HepG2 (cell line): ENCODE data around the gene ITGB5. TPM values are rescaled to one million over a fixed set of nuclear protein-coding genes. Genes with fewer than 3 reads are reported as not detected.

Experiments used
- ARID5B ChIP-seq: IDR thresholded peaks from 2 replicates; pipeline ENCODE4 v1.4.0; 2020; ENCODE audit warnings: mild to moderate bottlenecking, missing genetic modification reagents
- BHLHE40 ChIP-seq: IDR thresholded peaks from 2 replicates; pipeline ENCODE4 v1.6.1; 2011; ENCODE audit warnings: low read length, improper control_type of control experiment
- CENPX ChIP-seq: sonication (generic); formaldehyde crosslinking; IDR thresholded peaks from 2 replicates; pipeline ENCODE4 v1.9.0; 2021; ENCODE audit warnings: mild to moderate bottlenecking, missing genetic modification reagents, moderate library complexity
- GFI1 ChIP-seq: sonication (generic); formaldehyde crosslinking; IDR thresholded peaks from 2 replicates; pipeline ENCODE4 v1.5.0; 2020; ENCODE audit warnings: missing genetic modification reagents, mild to moderate bottlenecking, borderline replicate concordance
- HNF4A ChIP-seq: sonication (generic); formaldehyde crosslinking; IDR thresholded peaks from 2 replicates; pipeline ENCODE4 v1.4.0; 2020; ENCODE audit warnings: missing genetic modification reagents
- NBN ChIP-seq: fragments of 450-650 bp; conservative IDR thresholded peaks from 2 replicates; pipeline ENCODE4 v1.6.1; 2017
- POGZ ChIP-seq: sonication (generic); formaldehyde crosslinking; IDR thresholded peaks from 2 replicates; pipeline ENCODE4 v1.4.0; 2020; ENCODE audit warnings: mild to moderate bottlenecking, missing genetic modification reagents
- SP1 ChIP-seq, 2 experiments: fragments of 450-650 bp in 1 of 2; sonication (generic) in 1 of 2; formaldehyde crosslinking in 1 of 2; IDR thresholded peaks; 2 replicates each; pipeline versions ENCODE4 v1.4.0 to v1.6.1; 2016 to 2020; ENCODE audit warnings: missing genetic modification reagents in 1 of 2
- STAT6 ChIP-seq: sonication (generic); formaldehyde crosslinking; IDR thresholded peaks from 2 replicates; pipeline ENCODE4 v1.4.0; 2020; ENCODE audit warnings: missing genetic modification reagents, mild to moderate bottlenecking, borderline replicate concordance
- TSC22D2 ChIP-seq: sonication (generic); formaldehyde crosslinking; IDR thresholded peaks from 2 replicates; pipeline ENCODE4 v1.5.1; 2020; ENCODE audit warnings: missing genetic modification reagents, mild to moderate bottlenecking, borderline replicate concordance
- YEATS2 ChIP-seq: sonication (generic); formaldehyde crosslinking; IDR thresholded peaks from 2 replicates; pipeline ENCODE4 v1.4.0; 2020; ENCODE audit warnings: missing genetic modification reagents, borderline replicate concordance
- YEATS4 ChIP-seq: sonication (generic); formaldehyde crosslinking; IDR thresholded peaks from 2 replicates; pipeline ENCODE4 v1.4.0; 2020; ENCODE audit warnings: missing genetic modification reagents, borderline replicate concordance
- ZBTB20 ChIP-seq: sonication (generic); formaldehyde crosslinking; IDR thresholded peaks from 2 replicates; pipeline ENCODE4 v1.8.1; 2023; ENCODE audit warnings: missing genetic modification reagents, low read depth, mild to moderate bottlenecking, borderline replicate concordance
- ZBTB44 ChIP-seq: sonication (generic); formaldehyde crosslinking; IDR thresholded peaks from 2 replicates; pipeline ENCODE4 v1.4.0; 2020; ENCODE audit warnings: missing genetic modification reagents
- ZNF326 ChIP-seq: sonication (generic); formaldehyde crosslinking; IDR thresholded peaks from 2 replicates; pipeline ENCODE4 v1.4.0; 2020; ENCODE audit warnings: missing genetic modification reagents, borderline replicate concordance
- ZSCAN29 ChIP-seq: sonication (generic); formaldehyde crosslinking; conservative IDR thresholded peaks from 2 replicates; pipeline ENCODE4 v1.4.0; 2020; ENCODE audit warnings: mild to moderate bottlenecking, missing genetic modification reagents
- polyA plus RNA-seq, 8 experiments: library from polyadenylated mRNA; depleted of rRNA in 3 of 8; stranded (reverse) in 7 of 8; unstranded in 1 of 8; fragments of >200 nt; fragmentation: Illumina TruSeq in 4 of 8; extraction: Trizol in 4 of 8; gene quantifications; 2 replicates each; pipeline versions ENCODE4 v1.2.1 to v1.2.3, GENCODE V29; 2011 to 2016; ENCODE audit warnings: low read depth in 4 of 8, missing spikeins in 1 of 8, mixed read lengths in 1 of 8; ENCODE audit not compliant: insufficient read depth in 1 of 8
- total RNA-seq, 5 experiments: library from RNA; depleted of rRNA; stranded (reverse); fragments of >200 nt; fragmentation: Illumina TruSeq; extraction: Trizol; gene quantifications; 2 replicates each; pipeline ENCODE4 v1.2.3, GENCODE V29; 2016; ENCODE audit warnings: low read depth in 1 of 5
- TF ChIP-seq, protein P1 (sequence below): sonication (generic); formaldehyde crosslinking; IDR thresholded peaks from 2 replicates; pipeline ENCODE4 v1.4.0; 2020; ENCODE audit warnings: low read depth, mild to moderate bottlenecking, missing genetic modification reagents
- TF ChIP-seq, protein P2 (sequence below): sonication (generic); formaldehyde crosslinking; IDR thresholded peaks from 2 replicates; pipeline ENCODE4 v1.4.0; 2020; ENCODE audit warnings: missing genetic modification reagents, low read depth, mild to moderate bottlenecking, borderline replicate concordance

Gene ITGB5
- total and polyA plus RNA-seq, 2 of the 13 experiments (the other 11 are each of a cell fraction or from before 2014, with no cell fraction given) = 74.1 to 343 TPM

- TF ChIP-seq, protein P1, sequence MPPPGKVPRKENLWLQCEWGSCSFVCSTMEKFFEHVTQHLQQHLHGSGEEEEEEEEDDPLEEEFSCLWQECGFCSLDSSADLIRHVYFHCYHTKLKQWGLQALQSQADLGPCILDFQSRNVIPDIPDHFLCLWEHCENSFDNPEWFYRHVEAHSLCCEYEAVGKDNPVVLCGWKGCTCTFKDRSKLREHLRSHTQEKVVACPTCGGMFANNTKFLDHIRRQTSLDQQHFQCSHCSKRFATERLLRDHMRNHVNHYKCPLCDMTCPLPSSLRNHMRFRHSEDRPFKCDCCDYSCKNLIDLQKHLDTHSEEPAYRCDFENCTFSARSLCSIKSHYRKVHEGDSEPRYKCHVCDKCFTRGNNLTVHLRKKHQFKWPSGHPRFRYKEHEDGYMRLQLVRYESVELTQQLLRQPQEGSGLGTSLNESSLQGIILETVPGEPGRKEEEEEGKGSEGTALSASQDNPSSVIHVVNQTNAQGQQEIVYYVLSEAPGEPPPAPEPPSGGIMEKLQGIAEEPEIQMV (CRISPR knock-in tag) = no peak
- TF ChIP-seq BHLHE40 (no peak), ZSCAN29 (CRISPR knock-in tag) (0 out of 2 replicates have a peak, but pooled peaks have one; percentile 29), STAT6 (CRISPR knock-in tag) (no peak), HNF4A (peak; percentile 54), ZBTB44 (CRISPR knock-in tag) (no peak), YEATS2 (no peak), GFI1 (CRISPR knock-in tag) (peak; percentile 36; the same call in 1 of the 2 replicates), NBN (no peak), POGZ (no peak), CENPX (CRISPR knock-in tag) (no peak), TSC22D2 (CRISPR knock-in tag) (no peak), ARID5B (peak; percentile 87), YEATS4 (CRISPR knock-in tag) (no peak), SP1 (IDR thresholded peaks at IDR 0.05) (no peak), SP1 (CRISPR knock-in tag; IDR thresholded peaks at IDR 0.05) (0 out of 2 replicates have a peak, but pooled peaks have one; percentile 32), ZNF326 (no peak), ZBTB20 (no peak)
- TF ChIP-seq, protein P2, sequence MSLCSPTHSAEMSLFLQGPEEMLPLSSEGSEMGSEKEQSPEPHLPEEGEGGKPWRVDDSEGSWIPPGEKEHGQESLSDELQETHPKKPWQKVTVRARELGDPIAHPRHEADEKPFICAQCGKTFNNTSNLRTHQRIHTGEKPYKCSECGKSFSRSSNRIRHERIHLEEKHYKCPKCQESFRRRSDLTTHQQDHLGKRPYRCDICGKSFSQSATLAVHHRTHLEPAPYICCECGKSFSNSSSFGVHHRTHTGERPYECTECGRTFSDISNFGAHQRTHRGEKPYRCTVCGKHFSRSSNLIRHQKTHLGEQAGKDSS (CRISPR knock-in tag) = no peak
Observed at GRCh38 chr3:124878561-124879336, 8.4 kb downstream of the ITGB5 start (continued).
